Measurements from ENCODE around the gene NUFIP1.

Gene NUFIP1

DNA sequence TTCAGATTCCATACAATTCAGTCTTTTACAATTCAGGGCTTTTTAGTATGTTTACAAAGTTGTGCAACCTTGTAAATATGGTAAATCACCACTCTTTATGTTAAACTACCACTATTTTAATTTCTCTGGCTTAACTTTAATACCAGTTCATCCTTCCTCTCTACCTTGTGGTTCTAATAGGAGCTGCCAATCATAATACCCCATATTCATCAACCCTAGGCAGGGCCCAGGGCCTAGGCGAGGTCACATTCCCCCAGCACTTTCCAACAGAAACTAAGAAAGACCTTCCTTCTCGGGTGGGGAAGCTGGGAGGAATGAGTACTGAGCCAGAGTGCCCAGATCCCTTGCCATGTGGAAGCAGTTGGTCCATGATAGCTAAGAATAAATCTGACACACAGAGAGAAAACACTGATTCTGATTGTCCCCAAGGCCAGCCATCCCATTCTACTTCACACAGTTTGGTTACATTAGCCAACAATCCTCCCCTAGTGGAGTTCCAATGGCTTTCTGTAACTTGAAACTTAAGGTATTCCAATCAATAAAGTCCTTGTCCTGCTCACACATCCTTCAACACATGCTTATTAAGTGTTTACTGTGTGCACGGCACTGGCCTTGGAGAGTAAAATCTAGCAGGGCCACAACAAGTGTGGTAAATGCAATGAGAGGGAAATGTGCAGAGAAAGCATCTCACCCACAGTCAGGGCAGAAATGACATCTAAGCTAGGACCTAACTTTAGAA lies 76.8 kb downstream of the NUFIP1 start:
- TF ChIP-seq, protein P1, sequence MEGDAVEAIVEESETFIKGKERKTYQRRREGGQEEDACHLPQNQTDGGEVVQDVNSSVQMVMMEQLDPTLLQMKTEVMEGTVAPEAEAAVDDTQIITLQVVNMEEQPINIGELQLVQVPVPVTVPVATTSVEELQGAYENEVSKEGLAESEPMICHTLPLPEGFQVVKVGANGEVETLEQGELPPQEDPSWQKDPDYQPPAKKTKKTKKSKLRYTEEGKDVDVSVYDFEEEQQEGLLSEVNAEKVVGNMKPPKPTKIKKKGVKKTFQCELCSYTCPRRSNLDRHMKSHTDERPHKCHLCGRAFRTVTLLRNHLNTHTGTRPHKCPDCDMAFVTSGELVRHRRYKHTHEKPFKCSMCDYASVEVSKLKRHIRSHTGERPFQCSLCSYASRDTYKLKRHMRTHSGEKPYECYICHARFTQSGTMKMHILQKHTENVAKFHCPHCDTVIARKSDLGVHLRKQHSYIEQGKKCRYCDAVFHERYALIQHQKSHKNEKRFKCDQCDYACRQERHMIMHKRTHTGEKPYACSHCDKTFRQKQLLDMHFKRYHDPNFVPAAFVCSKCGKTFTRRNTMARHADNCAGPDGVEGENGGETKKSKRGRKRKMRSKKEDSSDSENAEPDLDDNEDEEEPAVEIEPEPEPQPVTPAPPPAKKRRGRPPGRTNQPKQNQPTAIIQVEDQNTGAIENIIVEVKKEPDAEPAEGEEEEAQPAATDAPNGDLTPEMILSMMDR (IDR thresholded peaks at IDR 0.05; ENCODE audit: insufficient read depth, low read length, poor library complexity, severe bottlenecking) = no peak
- no peak for DNase-seq (ENCODE audit: extremely low read depth, insufficient read length)
- Histone ChIP-seq H3K27me3 (replicated peaks; ENCODE audit: control insufficient read depth, insufficient read depth, low read length) (no peaks in the 10 kb centered on the region), H3K4me3 (replicated peaks; ENCODE audit: low read depth, low read length) (no peak overlapping the region), H3K36me3 (ENCODE audit: control insufficient read depth, insufficient read depth, low read length) (no peaks in the 10 kb centered on the region)

DNA sequence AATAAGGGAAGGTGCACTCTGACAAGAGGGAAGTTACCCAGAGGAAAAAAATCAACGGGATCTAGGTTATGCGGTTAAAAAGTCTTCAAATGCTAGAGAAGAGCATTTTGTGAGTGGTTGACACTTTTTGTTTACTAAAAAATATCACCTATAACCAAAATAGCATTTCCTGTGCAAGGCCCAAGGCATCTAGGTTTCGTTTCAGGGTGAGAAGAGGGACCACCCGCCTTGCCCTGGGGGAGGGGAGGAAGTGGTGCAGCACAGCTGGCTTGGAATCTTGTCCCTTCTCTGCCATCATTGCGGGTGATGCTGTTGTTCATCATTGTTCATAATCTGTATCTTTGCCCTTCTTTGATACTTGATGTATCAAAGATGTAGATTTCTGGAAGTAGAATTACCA lies 80.6 kb downstream of the NUFIP1 start:
- Histone ChIP-seq H3K27me3 (replicated peaks; ENCODE audit: control insufficient read depth, insufficient read depth, low read length) (no peaks in the 10 kb centered on the region; the same call in 1 of the 2 replicates), H3K36me3 (ENCODE audit: control insufficient read depth, insufficient read depth, low read length) (no peaks in the 10 kb centered on the region), H3K4me3 (replicated peaks; ENCODE audit: low read depth, low read length) (no peak overlapping the region)
- TF ChIP-seq, protein P1 (IDR thresholded peaks at IDR 0.05; ENCODE audit: insufficient read depth, low read length, poor library complexity, severe bottlenecking) = no peak
- no peak for DNase-seq (ENCODE audit: extremely low read depth, insufficient read length)

GRCh38 chr13:44908266-44908665 lies 81.0 kb downstream of the NUFIP1 start:
- H3K36me3 ChIP-seq (ENCODE audit: control insufficient read depth, insufficient read depth, low read length) = no peaks in the 10 kb centered on the region
- H3K27me3 ChIP-seq (replicated peaks; ENCODE audit: control insufficient read depth, insufficient read depth, low read length) = no peaks in the 10 kb centered on the region; the same call in 1 of the 2 replicates
- H3K4me3 ChIP-seq (replicated peaks; ENCODE audit: low read depth, low read length) = no peak overlapping the region
- TF ChIP-seq, protein P1 (IDR thresholded peaks at IDR 0.05; ENCODE audit: insufficient read depth, low read length, poor library complexity, severe bottlenecking) = no peak
- no peak for DNase-seq (ENCODE audit: extremely low read depth, insufficient read length)

GRCh38 chr13:44906713-44907112 lies 82.6 kb downstream of the NUFIP1 start:
- TF ChIP-seq, protein P1 (IDR thresholded peaks at IDR 0.05; ENCODE audit: insufficient read depth, low read length, poor library complexity, severe bottlenecking) = no peak
- no peak overlapping the region for H3K4me3 ChIP-seq (replicated peaks; ENCODE audit: low read depth, low read length)
- no peak for DNase-seq (ENCODE audit: extremely low read depth, insufficient read length)
- H3K36me3 ChIP-seq (ENCODE audit: control insufficient read depth, insufficient read depth, low read length) = no peaks in the 10 kb centered on the region
- no peaks in the 10 kb centered on the region; the same call in 1 of the 2 replicates for H3K27me3 ChIP-seq (replicated peaks; ENCODE audit: control insufficient read depth, insufficient read depth, low read length)

GRCh38 chr13:44906230-44906629 lies 83.0 kb downstream of the NUFIP1 start:
- Histone ChIP-seq H3K4me3 (replicated peaks; ENCODE audit: low read depth, low read length) (no peak overlapping the region), H3K27me3 (replicated peaks; ENCODE audit: control insufficient read depth, insufficient read depth, low read length) (no peaks in the 10 kb centered on the region; the same call in 1 of the 2 replicates), H3K36me3 (ENCODE audit: control insufficient read depth, insufficient read depth, low read length) (no peaks in the 10 kb centered on the region)
- TF ChIP-seq, protein P1 (IDR thresholded peaks at IDR 0.05; ENCODE audit: insufficient read depth, low read length, poor library complexity, severe bottlenecking) = no peak
- DNase-seq (ENCODE audit: extremely low read depth, insufficient read length) = no peak

Data from GM06990 (cell line).